GM19238 (cell line): ENCODE results near the gene RAB11FIP3.
"Not testable (repeated sequence)": the region's sequence is repeated elsewhere in the genome, so short reads cannot be mapped to it uniquely, and the experiment has no call there.

Experiments
- DNase-seq: peaks from one replicate; pipeline ENCODE4 v3.0.0; 2011; ENCODE audit warnings: low spot score; ENCODE audit not compliant: insufficient read length

The RAB11FIP3 gene

GRCh38 chr16:466651-467050 lies 41.2 kb downstream of the RAB11FIP3 start:
- DNase-seq, result no peak

DNA sequence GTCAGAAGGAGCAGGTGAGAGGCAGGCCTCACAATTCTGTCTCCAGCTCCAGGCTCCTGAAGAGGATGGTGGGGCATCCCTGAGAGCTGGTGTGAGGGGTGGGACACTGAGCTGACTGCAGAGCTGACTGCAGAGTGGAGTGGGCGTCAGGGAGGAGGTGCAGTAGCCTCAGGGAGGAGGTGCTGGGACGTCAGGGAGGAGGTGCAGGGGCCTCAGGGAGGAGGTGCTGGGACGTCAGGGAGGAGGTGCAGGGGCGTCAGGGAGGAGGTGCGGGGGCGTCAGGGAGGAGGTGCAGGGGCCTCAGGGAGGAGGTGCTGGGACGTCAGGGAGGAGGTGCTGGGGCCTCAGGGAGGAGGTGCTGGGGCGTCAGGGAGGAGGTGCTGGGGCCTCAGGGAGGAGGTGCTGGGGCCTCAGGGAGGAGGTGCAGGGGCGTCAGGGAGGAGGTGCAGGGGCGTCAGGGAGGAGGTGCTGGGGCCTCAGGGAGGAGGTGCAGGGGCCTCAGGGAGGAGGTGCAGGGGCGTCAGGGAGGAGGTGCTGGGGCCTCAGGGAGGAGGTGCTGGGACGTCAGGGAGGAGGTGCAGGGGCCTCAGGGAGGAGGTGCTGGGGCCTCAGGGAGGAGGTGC lies 41.9 kb downstream of the RAB11FIP3 start:
- not testable (repeated sequence) for DNase-seq

- no peak for DNase-seq
These were observed 42.8 kb downstream of the RAB11FIP3 start for GRCh38 chr16:468068-468821.

DNA sequence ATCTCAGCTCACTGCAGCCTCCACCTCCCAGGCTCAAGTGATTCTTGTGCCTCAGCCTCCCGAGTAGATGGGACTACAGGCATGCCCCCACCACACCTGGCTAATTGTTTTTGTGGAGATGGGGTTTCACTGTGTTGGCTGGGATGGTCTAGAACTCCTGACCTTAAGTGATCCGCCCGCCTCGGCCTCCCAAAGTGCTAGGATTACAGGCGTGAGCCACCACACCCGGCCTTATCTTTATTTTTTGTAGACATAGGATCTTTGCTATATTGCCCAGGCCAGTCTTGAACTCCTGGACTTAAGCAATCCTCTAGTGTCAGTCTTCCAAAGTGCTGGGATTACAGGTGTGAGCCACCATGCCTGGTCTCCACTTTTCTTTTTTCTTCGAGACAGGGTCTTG lies 44.0 kb downstream of the RAB11FIP3 start:
- not testable (repeated sequence) for DNase-seq

DNA sequence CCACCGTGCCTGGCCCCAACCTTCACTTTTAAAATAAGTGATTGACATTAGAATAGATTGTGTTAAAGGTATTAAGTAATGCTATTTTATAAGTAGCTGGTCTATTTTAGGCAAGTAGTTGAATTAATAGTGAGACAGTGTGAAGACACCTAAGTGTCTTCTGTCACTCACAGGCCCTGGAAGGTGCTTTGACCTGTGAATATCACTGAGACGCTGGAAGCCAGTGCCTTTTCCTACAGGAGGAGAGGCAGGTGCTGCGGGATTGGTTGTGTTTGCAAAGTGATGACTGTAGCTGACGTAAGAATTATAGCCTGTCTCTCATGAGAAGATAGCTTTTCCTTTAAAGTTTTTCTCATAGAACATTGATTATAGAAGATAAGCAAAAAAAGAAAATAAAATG lies 45.0 kb downstream of the RAB11FIP3 start:
- no peak for DNase-seq

GRCh38 chr16:471353-472198 lies 46.1 kb downstream of the RAB11FIP3 start:
- no peak for DNase-seq

DNA sequence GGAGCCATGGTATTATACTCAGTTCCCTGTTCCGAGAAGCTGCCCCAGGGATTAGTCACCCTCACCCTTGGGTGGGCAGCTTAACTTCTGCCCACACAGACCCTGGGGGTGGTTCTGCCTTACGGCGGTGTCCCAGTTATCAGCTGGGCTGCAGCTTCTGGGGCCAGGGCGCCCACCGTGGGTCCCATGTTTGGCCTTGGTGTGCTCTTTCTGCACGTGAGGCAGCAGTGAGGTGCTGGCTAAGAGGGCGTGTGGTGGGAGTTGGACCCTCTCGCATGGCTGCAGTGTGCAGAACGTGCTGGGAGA lies 46.7 kb downstream of the RAB11FIP3 start:
- DNase-seq, result no peak

DNA sequence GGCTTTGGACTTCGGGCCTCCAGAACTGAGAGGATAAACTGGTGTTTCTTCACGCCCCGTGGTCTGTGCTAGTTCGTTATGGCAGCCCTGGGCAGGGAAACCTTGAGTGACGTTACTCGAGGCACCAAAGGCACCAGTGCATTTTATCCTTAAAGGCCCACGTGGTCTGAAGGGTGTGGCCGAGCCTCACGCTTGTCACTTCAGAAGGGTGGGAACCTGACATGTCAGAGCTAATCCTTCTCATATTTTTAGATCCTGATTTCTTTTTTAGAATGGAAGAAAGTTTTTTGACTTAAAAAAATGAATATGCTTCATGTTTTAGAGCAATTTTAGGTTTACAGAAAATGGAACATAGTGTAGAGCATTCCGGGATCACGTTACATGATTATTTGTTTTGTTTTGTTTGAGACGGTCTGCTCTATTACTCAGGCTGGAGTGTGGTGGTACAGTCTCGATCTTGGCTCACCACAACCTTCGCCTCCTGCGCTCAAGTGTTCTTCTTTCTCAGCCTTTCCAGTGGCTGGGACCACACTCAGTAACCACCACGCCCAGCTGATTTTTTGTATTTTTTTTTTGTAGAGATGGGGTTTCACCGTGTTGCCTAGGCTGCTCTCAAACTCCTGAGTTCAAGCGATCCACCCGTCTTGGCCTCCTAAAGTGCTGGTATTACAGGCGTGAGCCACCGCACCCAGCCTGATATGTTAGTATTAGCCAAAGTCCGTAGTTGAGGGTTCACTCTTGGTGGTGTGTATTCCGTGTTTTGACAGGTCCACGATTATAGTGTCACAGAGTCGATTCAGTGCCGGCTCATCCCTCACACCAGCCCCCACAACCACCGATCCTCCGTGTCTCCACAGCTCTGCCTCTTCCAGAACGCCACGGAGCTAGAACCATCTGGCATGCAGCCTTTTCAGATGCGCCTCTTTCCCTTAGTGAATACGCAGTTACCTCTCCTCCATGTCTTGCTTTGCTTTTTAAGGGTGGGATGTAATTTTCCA lies 47.9 kb downstream of the RAB11FIP3 start:
- no peak for DNase-seq

DNA sequence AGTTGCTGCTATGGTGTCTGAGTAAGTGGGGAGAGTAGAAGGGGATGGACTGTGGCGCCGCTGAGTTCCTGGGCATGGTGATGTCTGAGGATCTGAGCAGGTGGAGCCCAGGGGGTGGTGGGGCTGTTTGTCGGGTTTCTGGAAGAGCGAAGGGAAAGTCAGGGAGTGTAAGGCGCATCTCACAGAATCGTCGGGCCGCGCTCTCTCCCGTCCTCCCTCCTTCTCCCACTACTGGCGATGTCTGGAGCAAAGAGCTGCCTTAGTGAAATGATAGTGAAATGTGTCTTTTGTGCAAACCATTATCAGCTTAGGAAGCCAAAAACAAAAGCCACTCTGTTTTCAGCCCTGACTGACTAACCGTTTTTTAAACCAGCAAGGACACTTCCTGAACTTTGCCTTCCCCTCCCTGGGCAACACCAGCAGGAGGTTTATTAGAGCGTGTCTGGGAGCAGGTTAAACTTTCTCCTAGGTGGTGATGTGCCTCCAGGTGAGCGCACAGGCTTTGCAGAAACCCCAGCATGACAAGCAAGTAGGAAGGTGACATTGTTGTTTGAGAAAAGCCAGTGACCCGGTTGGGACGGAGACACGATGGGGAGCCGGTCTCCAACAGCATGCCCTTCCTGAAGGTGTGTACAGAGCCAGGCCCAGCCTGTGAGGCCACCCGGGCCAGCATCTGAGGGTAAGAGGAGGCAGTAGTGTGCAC lies 49.1 kb downstream of the RAB11FIP3 start:
- no peak for DNase-seq

DNA sequence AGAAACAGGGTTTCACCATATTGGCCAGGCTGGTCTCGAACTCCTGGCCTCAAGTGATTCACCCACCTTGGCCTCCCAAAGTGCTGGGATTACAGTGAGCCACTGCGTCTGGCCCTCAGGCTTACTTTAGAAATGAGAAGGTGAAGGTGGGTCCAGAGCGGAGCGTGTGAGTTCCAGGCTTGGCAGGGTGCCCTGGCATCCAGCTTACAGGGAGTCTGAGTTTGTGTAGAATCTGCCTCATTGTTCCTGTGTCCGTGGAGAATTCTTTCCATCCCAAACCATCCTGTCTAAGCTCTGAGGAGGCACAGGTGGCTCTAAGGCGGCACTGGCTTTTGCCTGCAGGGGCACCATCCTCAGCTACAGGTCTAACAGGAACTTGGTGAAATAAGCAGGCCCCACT lies 50.6 kb downstream of the RAB11FIP3 start:
- no peak for DNase-seq

DNA sequence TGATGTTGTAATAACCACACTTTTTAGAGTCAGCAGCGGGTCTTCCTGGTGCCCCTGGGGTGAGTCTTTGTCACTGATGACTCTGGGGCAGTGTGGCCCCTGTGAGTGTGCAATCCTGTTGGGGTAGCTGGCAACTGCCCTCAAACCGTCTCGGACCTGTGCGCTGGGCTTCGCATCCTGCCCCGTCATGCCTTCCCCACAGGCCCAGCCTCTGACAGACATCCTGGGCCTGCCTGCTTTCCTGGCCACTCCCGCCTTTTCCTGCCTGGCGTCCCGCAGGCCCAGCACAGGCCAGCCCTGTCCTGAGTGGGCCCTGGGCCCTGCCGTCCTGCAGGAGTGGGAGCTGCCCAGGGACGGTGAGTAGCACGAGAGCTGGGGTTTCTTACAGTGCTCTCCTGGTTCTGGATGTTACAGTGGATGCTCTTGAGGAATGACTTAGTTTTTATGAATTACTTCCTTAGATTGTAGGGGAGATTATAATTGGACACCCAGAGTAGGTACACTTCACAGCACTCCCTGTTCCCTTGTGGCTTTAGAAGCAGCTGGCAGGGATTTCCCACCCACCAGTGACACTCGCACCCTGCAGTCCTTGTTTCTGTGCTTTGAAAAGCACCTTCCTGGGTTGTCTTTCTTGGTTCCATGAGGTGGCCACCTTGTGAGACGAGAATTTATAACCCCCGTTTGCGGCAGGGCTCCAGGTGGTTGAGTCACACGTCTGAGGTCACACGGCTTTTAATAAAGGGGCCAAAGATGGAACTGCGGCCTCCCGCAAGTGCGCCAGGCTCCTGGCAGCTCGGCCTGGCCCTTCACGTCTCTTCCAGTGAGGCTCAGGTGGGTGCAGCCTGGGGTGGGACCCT lies 52.1 kb downstream of the RAB11FIP3 start:
- DNase-seq, result no peak

GRCh38 chr16:478287-478686 lies 52.8 kb downstream of the RAB11FIP3 start:
- DNase-seq, result not testable (repeated sequence)

- DNase-seq, result no peak
These were observed 57.2 kb downstream of the RAB11FIP3 start for GRCh38 chr16:482468-483185.

DNA sequence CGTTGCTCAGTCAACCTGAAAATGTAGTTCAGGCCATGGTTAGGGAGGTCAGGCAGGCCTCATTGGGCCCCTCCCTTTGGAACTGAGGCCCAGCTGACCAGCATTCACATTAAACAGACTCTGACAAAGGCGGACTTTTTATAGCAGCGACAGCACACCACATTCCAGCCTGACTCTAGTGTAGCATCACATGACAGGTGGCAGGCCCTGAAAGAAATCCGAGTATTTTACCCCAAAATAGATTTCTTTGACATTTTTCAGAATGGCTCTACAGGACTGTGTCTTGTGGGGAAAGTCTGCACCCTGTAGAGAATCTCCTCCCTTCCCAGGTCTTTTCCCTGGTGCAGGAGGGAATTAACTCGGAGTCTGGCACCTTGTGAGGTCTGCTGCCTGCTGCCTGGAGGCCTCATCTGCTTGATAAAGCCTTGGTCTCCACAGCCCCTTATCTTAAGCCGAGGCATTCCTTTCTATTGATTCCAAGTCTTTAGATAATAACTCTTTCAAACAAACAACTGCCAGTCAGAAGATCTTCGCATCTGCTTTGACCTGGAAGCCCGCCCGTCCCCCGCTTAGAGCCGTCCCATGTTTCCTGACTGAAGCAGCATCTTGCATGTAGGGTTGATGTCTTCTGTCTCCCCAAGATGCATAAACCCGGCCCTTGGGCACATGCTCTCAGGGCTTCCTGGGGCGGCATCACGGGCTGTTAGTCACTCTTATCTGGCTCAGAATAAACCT lies 58.1 kb downstream of the RAB11FIP3 start:
- DNase-seq, result no peak

DNA sequence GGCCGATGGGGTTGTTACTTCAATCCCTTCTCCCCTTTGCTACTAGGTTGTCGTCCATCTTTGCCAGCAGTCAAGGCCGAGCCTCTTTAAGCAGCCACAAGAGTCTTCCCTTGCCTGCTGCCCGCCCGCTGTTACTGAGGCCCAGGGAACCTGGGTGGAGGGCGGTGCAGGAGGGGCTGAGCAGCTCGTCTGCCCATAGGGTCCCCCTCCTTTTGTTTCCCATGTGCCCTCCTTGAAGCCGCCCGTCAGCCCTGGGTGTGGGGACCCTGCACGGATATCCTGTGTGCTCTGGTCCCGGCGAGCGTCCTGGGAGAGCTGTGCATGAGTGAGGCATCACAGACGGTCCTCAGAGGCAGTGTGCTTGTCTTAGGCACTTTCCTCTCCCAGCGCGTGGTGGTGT lies 64.2 kb downstream of the RAB11FIP3 start:
- no peak for DNase-seq

GRCh38 chr16:490768-491167 lies 65.3 kb downstream of the RAB11FIP3 start:
- no peak for DNase-seq

- DNase-seq, result no peak
These were observed 65.9 kb downstream of the RAB11FIP3 start for GRCh38 chr16:491220-491919.
